Right renal cortex interstitium (tissue), 3 donors: Measurements from ENCODE around the gene FLNC. TPM values are rescaled to one million over a fixed set of nuclear protein-coding genes. Genes with fewer than 3 reads are reported as not detected.

ENCODE experiments used
- DNase-seq, 3 donors: peaks; one replicate each; pipeline ENCODE4 v3.0.0-alpha.2; 2013; ENCODE audit warnings: low read depth in 3 of 3, low spot score in 2 of 3
- polyA plus RNA-seq, 3 donors: library from polyadenylated mRNA; unstranded; fragments of 120-200 nt; gene quantifications; one replicate each; pipeline ENCODE4 v1.2.1, GENCODE V29; 2013; ENCODE audit not compliant: insufficient read length in 3 of 3

FLNC gene
- polyA plus RNA-seq, 3 donors, result 10.8 to 14.9 (median 10.9) TPM

GRCh38 chr7:128842674-128843641 lies 12.8 kb downstream of the FLNC start:
- DNase-seq, result no peak

GRCh38 chr7:128843938-128844621 lies 13.9 kb downstream of the FLNC start:
- no peak for DNase-seq

- DNase-seq, result no peak
Measured at GRCh38 chr7:128844777-128845311, 14.6 kb downstream of the FLNC start.

GRCh38 chr7:128845475-128845874 lies 15.3 kb downstream of the FLNC start:
- DNase-seq, result no peak

GRCh38 chr7:128845987-128846386 lies 15.8 kb downstream of the FLNC start:
- DNase-seq, result no peak

- no peak for DNase-seq
Measured at GRCh38 chr7:128846781-128847444, 16.7 kb downstream of the FLNC start.

GRCh38 chr7:128847721-128848211 lies 17.6 kb downstream of the FLNC start:
- no peak for DNase-seq

- no peak for DNase-seq
Measured at GRCh38 chr7:128848289-128849155, 18.3 kb downstream of the FLNC start.

GRCh38 chr7:128849156-128849515 lies 18.9 kb downstream of the FLNC start:
- no peak for DNase-seq

- DNase-seq, result no peak
Measured at GRCh38 chr7:128849804-128850490, 19.7 kb downstream of the FLNC start.

GRCh38 chr7:128852537-128853254 lies 22.5 kb downstream of the FLNC start:
- no peak for DNase-seq

- no peak for DNase-seq
Measured at GRCh38 chr7:128853799-128854198, 23.6 kb downstream of the FLNC start.

GRCh38 chr7:128854396-128854795 lies 24.2 kb downstream of the FLNC start:
- DNase-seq, result no peak

- no peak for DNase-seq
Measured at GRCh38 chr7:128855559-128855958, 25.4 kb downstream of the FLNC start.

- no peak for DNase-seq
Measured at GRCh38 chr7:128856001-128856718, 26.0 kb downstream of the FLNC start.

- DNase-seq, result no peak
Measured at GRCh38 chr7:128858380-128859231, 28.4 kb downstream of the FLNC start.
